ENCODE data around the gene ADAMTSL2.

The ADAMTSL2 gene

GRCh38 chr9:133569891-133570690 lies 35.6 kb downstream of the ADAMTSL2 start:
- Histone ChIP-seq H4K91ac (ENCODE audit: low read depth, low read length, poor library complexity) (no peak overlapping the region), H3K9ac (ENCODE audit: low read depth, low read length, poor library complexity) (no peak overlapping the region), H2BK12ac (ENCODE audit: low read length) (no peak overlapping the region), H3K14ac (ENCODE audit: low read length) (no peak overlapping the region), H3K4me3 (ENCODE audit: low read length in 2 of 2) (no peak overlapping the region), H3K4me1 (ENCODE audit: control insufficient read depth in 2 of 2, insufficient read depth in 1 of 2, low read depth in 1 of 2, low read length in 2 of 2) (peaks cover 2 to 3% of the 10 kb centered on the region in 2 donors), H3K27ac (replicated peaks; ENCODE audit: low read length) (no peak overlapping the region), H3K9me3 (replicated peaks in 1 of 2; ENCODE audit: control insufficient read depth in 2 of 2, insufficient read depth in 1 of 2, low read depth in 1 of 2, low read length in 2 of 2) (no peaks in the 10 kb centered on the region), H2BK15ac (ENCODE audit: low read length) (peak overlapping the region; percentile 97), H4K8ac (ENCODE audit: low read depth, low read length) (peak overlapping the region; percentile 48), H3K4ac (ENCODE audit: low read length) (no peak overlapping the region), H2AFZ (ENCODE audit: low read length) (no peak overlapping the region), H3K79me1 (ENCODE audit: low read depth, low read length) (peaks cover 3% of the 10 kb centered on the region), H3K36me3 (replicated peaks in 1 of 2; ENCODE audit: control insufficient read depth in 2 of 2, insufficient read depth in 2 of 2, low read length in 2 of 2) (no peaks in the 10 kb centered on the region), H3K23ac (ENCODE audit: low read depth, low read length, poor library complexity) (peak overlapping the region; percentile 44), H3K4me2 (ENCODE audit: insufficient read depth, low read length, poor library complexity, severe bottlenecking) (no peak overlapping the region), H2BK120ac (ENCODE audit: low read depth, low read length) (peak overlapping the region; percentile 28), H3K18ac (ENCODE audit: low read length) (peak overlapping the region; percentile 77), H2AK5ac (ENCODE audit: low read depth, low read length) (peak overlapping the region; percentile 74), H2BK5ac (ENCODE audit: low read length) (peak overlapping the region; percentile 87), H3K27me3 (ENCODE audit: control insufficient read depth in 3 of 3, insufficient read depth in 3 of 3, low read depth in 1 of 3, low read length in 3 of 3) (peaks cover 0 to 32% (median 0%) of the 10 kb centered on the region in 3 experiments)
- WGBS, 2 donors (ENCODE audit: extremely low coverage in 2 of 2, insufficient read length in 2 of 2, insufficient replicate concordance in 1 of 2) = no CpG with 5 or more reads among the region's 36 CpGs
- DNase-seq (ENCODE audit: low spot score) = no peak

GRCh38 chr9:133570691-133571080 lies 36.2 kb downstream of the ADAMTSL2 start:
- no peak for DNase-seq (ENCODE audit: low spot score)
- no peak overlapping the region for H3K27ac ChIP-seq (replicated peaks; ENCODE audit: low read length)
- H2BK15ac ChIP-seq (ENCODE audit: low read length) = peak overlapping the region; percentile 97
- H3K23ac ChIP-seq (ENCODE audit: low read depth, low read length, poor library complexity) = peak overlapping the region; percentile 44
- H2AK5ac ChIP-seq (ENCODE audit: low read depth, low read length) = peak overlapping the region; percentile 74
- peak overlapping the region; percentile 28 for H2BK120ac ChIP-seq (ENCODE audit: low read depth, low read length)
- H2AFZ ChIP-seq (ENCODE audit: low read length) = no peak overlapping the region
- peaks cover 0 to 2% of the 10 kb centered on the region in 2 donors for H3K4me1 ChIP-seq (ENCODE audit: control insufficient read depth in 2 of 2, insufficient read depth in 1 of 2, low read depth in 1 of 2, low read length in 2 of 2)
- H2BK5ac ChIP-seq (ENCODE audit: low read length) = peak overlapping the region; percentile 87
- no CpG with 5 or more reads among the region's 16 CpGs for WGBS, 2 donors (ENCODE audit: extremely low coverage in 2 of 2, insufficient read length in 2 of 2, insufficient replicate concordance in 1 of 2)
- no peak overlapping the region for H3K14ac ChIP-seq (ENCODE audit: low read length)
- H3K4me3 ChIP-seq (ENCODE audit: low read length in 2 of 2) = no peak overlapping the region
- H2BK12ac ChIP-seq (ENCODE audit: low read length) = no peak overlapping the region
- H3K9me3 ChIP-seq (replicated peaks in 1 of 2; ENCODE audit: control insufficient read depth in 2 of 2, insufficient read depth in 1 of 2, low read depth in 1 of 2, low read length in 2 of 2) = no peaks in the 10 kb centered on the region
- H4K91ac ChIP-seq (ENCODE audit: low read depth, low read length, poor library complexity) = no peak overlapping the region
- peak overlapping the region; percentile 51 for H3K18ac ChIP-seq (ENCODE audit: low read length)
- no peak overlapping the region for H3K9ac ChIP-seq (ENCODE audit: low read depth, low read length, poor library complexity)
- H4K8ac ChIP-seq (ENCODE audit: low read depth, low read length) = no peak overlapping the region
- peaks cover 0 to 29% (median 0%) of the 10 kb centered on the region in 3 experiments for H3K27me3 ChIP-seq (ENCODE audit: control insufficient read depth in 3 of 3, insufficient read depth in 3 of 3, low read depth in 1 of 3, low read length in 3 of 3)
- peaks cover 3% of the 10 kb centered on the region for H3K79me1 ChIP-seq (ENCODE audit: low read depth, low read length)
- no peak overlapping the region for H3K4ac ChIP-seq (ENCODE audit: low read length)
- no peaks in the 10 kb centered on the region for H3K36me3 ChIP-seq (replicated peaks in 1 of 2; ENCODE audit: control insufficient read depth in 2 of 2, insufficient read depth in 2 of 2, low read length in 2 of 2)
- no peak overlapping the region for H3K4me2 ChIP-seq (ENCODE audit: insufficient read depth, low read length, poor library complexity, severe bottlenecking)

DNA sequence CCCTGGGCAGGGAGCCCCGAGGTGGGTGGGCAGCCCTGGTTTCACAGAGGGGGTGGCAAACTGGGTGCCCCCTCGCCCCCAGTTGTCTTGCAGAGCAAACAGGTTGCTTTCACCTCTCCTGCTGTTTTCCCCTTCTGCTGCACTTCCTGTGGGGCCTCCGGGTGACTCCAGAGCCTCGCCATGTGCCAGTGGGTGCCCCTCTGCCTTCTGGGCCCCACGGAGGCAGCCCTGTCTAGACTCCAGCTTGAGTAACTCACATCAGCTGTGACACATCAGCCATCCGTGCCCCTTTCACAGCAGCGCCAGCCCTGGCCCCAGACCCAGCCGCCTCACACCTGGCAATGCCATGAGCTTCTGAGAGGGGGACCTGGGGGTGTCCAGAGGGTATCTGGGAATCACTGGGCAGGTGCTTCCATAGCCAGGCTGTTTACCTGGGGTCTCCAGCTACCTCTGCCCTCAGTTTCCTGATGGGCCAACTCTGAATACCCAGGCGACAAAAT lies 36.9 kb downstream of the ADAMTSL2 start:
- Histone ChIP-seq H3K9me3 (replicated peaks in 1 of 2; ENCODE audit: control insufficient read depth in 2 of 2, insufficient read depth in 1 of 2, low read depth in 1 of 2, low read length in 2 of 2) (no peaks in the 10 kb centered on the region), H3K27ac (replicated peaks; ENCODE audit: low read length) (no peak overlapping the region), H2BK5ac (ENCODE audit: low read length) (peak overlapping the region; percentile 87), H3K27me3 (ENCODE audit: control insufficient read depth in 3 of 3, insufficient read depth in 3 of 3, low read depth in 1 of 3, low read length in 3 of 3) (peaks cover 0 to 26% (median 0%) of the 10 kb centered on the region in 3 experiments), H3K4ac (ENCODE audit: low read length) (peak overlapping the region; percentile 66), H3K4me1 (ENCODE audit: control insufficient read depth in 2 of 2, insufficient read depth in 1 of 2, low read depth in 1 of 2, low read length in 2 of 2) (peaks cover 0 to 2% of the 10 kb centered on the region in 2 donors), H3K36me3 (replicated peaks in 1 of 2; ENCODE audit: control insufficient read depth in 2 of 2, insufficient read depth in 2 of 2, low read length in 2 of 2) (no peaks in the 10 kb centered on the region), H2AFZ (ENCODE audit: low read length) (no peak overlapping the region), H3K9ac (ENCODE audit: low read depth, low read length, poor library complexity) (no peak overlapping the region), H2BK12ac (ENCODE audit: low read length) (peak overlapping the region; percentile 73), H2BK15ac (ENCODE audit: low read length) (peak overlapping the region; percentile 97), H2AK5ac (ENCODE audit: low read depth, low read length) (peak overlapping the region; percentile 63), H3K14ac (ENCODE audit: low read length) (no peak overlapping the region), H3K23ac (ENCODE audit: low read depth, low read length, poor library complexity) (no peak overlapping the region), H3K4me2 (ENCODE audit: insufficient read depth, low read length, poor library complexity, severe bottlenecking) (no peak overlapping the region), H3K79me1 (ENCODE audit: low read depth, low read length) (peaks cover 3% of the 10 kb centered on the region), H3K4me3 (ENCODE audit: low read length in 2 of 2) (no peak overlapping the region), H4K91ac (ENCODE audit: low read depth, low read length, poor library complexity) (no peak overlapping the region), H2BK120ac (ENCODE audit: low read depth, low read length) (no peak overlapping the region), H4K8ac (ENCODE audit: low read depth, low read length) (peak overlapping the region; percentile 43), H3K18ac (ENCODE audit: low read length) (peak overlapping the region; percentile 57)
- DNase-seq (ENCODE audit: low spot score) = no peak
- no CpG with 5 or more reads among the region's 9 CpGs for WGBS, 2 donors (ENCODE audit: extremely low coverage in 2 of 2, insufficient read length in 2 of 2, insufficient replicate concordance in 1 of 2)

- Histone ChIP-seq H2AK5ac (ENCODE audit: low read depth, low read length) (no peak overlapping the region), H4K91ac (ENCODE audit: low read depth, low read length, poor library complexity) (no peak overlapping the region), H3K9me3 (replicated peaks in 1 of 2; ENCODE audit: control insufficient read depth in 2 of 2, insufficient read depth in 1 of 2, low read depth in 1 of 2, low read length in 2 of 2) (no peaks in the 10 kb centered on the region), H3K4ac (ENCODE audit: low read length) (no peak overlapping the region), H3K4me1 (ENCODE audit: control insufficient read depth in 2 of 2, insufficient read depth in 1 of 2, low read depth in 1 of 2, low read length in 2 of 2) (peaks cover 0 to 2% of the 10 kb centered on the region in 2 donors), H3K27me3 (ENCODE audit: control insufficient read depth in 3 of 3, insufficient read depth in 3 of 3, low read depth in 1 of 3, low read length in 3 of 3) (peaks cover 0 to 26% (median 0%) of the 10 kb centered on the region in 3 experiments), H2AFZ (ENCODE audit: low read length) (no peak overlapping the region), H3K27ac (replicated peaks; ENCODE audit: low read length) (no peak overlapping the region), H3K18ac (ENCODE audit: low read length) (peak overlapping the region; percentile 48), H2BK15ac (ENCODE audit: low read length) (peak overlapping the region; percentile 81), H2BK5ac (ENCODE audit: low read length) (no peak overlapping the region), H4K8ac (ENCODE audit: low read depth, low read length) (no peak overlapping the region), H3K14ac (ENCODE audit: low read length) (peak overlapping the region; percentile 56), H3K79me1 (ENCODE audit: low read depth, low read length) (peaks cover 3% of the 10 kb centered on the region), H3K4me2 (ENCODE audit: insufficient read depth, low read length, poor library complexity, severe bottlenecking) (no peak overlapping the region), H3K4me3 (ENCODE audit: low read length in 2 of 2) (no peak overlapping the region), H2BK120ac (ENCODE audit: low read depth, low read length) (peak overlapping the region; percentile 83), H3K36me3 (replicated peaks in 1 of 2; ENCODE audit: control insufficient read depth in 2 of 2, insufficient read depth in 2 of 2, low read length in 2 of 2) (no peaks in the 10 kb centered on the region), H2BK12ac (ENCODE audit: low read length) (no peak overlapping the region), H3K9ac (ENCODE audit: low read depth, low read length, poor library complexity) (no peak overlapping the region), H3K23ac (ENCODE audit: low read depth, low read length, poor library complexity) (peak overlapping the region; percentile 91)
- no peak for DNase-seq (ENCODE audit: low spot score)
- WGBS, 2 donors (ENCODE audit: extremely low coverage in 2 of 2, insufficient read length in 2 of 2, insufficient replicate concordance in 1 of 2) = no CpG with 5 or more reads among the region's 20 CpGs
Measured at GRCh38 chr9:133571896-133572595, 37.5 kb downstream of the ADAMTSL2 start.
